Osteocyte (in vitro differentiated cells): ENCODE results near the gene HS1BP3. TPM values are rescaled to one million over a fixed set of nuclear protein-coding genes. Genes with fewer than 3 reads are reported as not detected.
A peak's percentile ranks its signal among the peaks of the same experiment; 100 is the strongest.

Experiments used
- DNase-seq: peaks from one replicate; pipeline ENCODE4 v3.0.0; 2021; ENCODE audit warnings: mixed read lengths; ENCODE audit not compliant: unreplicated experiment; ENCODE audit errors: extremely low spot score
- H3K27ac Mint-ChIP-seq: one replicate; pipeline ENCODE4 v1.8.0; 2021; ENCODE audit warnings: mild to moderate bottlenecking, mixed read lengths; ENCODE audit not compliant: unreplicated experiment
- H3K27me3 Mint-ChIP-seq: one replicate; pipeline ENCODE4 v1.8.0; 2021; ENCODE audit warnings: mixed read lengths; ENCODE audit not compliant: unreplicated experiment
- H3K36me3 Mint-ChIP-seq: one replicate; pipeline ENCODE4 v1.8.0; 2021; ENCODE audit warnings: mixed read lengths; ENCODE audit not compliant: unreplicated experiment
- H3K4me1 Mint-ChIP-seq: one replicate; pipeline ENCODE4 v1.8.0; 2021; ENCODE audit warnings: mixed read lengths; ENCODE audit not compliant: unreplicated experiment
- H3K4me3 Mint-ChIP-seq: one replicate; pipeline ENCODE4 v1.8.0; 2021; ENCODE audit warnings: mild to moderate bottlenecking, moderate library complexity, mixed read lengths; ENCODE audit not compliant: unreplicated experiment
- H3K9me3 Mint-ChIP-seq: one replicate; pipeline ENCODE4 v1.8.0; 2021; ENCODE audit warnings: mixed read lengths; ENCODE audit not compliant: unreplicated experiment
- CTCF ChIP-seq: fragments of 200-600 bp; sonication (generic); IDR thresholded peaks from 2 replicates; pipeline ENCODE4 v1.5.0; 2021; ENCODE audit warnings: antibody characterized with exemption, mild to moderate bottlenecking, moderate library complexity
- total RNA-seq: library from RNA; stranded (reverse); gene quantifications from 2 replicates; pipeline ENCODE4 v1.2.1, GENCODE V29; 2021

Gene HS1BP3
- total RNA-seq, 1 donor from 2014 or later = 40.5 TPM

DNA sequence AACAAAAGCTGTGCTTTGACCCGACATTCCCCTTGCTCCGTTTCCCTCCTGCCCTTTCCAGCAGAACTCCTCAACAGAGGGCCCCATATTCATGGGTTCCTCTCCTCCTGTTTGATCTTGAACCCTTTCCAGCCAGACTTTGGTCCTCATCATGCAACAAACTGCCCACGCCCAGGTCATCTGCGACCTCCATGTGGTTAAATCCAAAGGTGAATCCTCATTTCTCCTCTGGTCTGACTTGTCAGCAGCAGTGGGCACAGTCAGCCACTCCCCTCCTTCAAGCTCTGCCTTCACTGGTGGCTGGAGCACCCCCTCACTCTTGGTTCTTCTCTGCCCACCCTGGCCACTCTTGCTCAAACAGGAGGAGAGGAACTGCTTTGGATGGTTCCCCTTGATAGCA is 2.7 kb downstream of the HS1BP3 start:
- DNase-seq = no peak
- Mint-ChIP-seq H3K27me3 (no peaks in the 10 kb centered on the region), H3K9me3 (no peaks in the 10 kb centered on the region), H3K4me3 (peak overlapping the region; percentile 31), H3K27ac (no peak overlapping the region), H3K36me3 (peaks cover 11% of the 10 kb centered on the region), H3K4me1 (peaks cover 40% of the 10 kb centered on the region)
- TF ChIP-seq CTCF = no peak

DNA sequence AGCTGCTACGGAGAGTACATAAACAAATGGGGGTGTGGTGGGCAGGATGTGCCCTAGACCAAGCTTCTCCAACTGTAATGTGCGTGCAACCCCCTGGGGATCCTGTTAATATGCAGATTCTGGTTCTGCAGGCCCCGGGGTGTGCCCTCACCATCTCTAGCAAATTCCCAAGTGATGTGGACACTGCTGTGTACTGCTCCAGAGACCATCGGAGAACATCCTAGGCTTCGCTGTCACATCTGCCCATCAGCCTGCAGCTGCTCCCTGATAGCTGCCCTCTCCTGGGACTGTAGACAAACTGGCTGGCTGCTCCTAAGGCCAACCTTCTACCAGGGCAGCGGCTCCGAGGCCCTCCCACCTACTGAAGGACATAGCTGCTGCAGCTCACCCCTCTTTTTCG is 3.2 kb downstream of the HS1BP3 start:
- Mint-ChIP-seq H3K36me3 (peaks cover 13% of the 10 kb centered on the region), H3K27ac (no peak overlapping the region), H3K9me3 (no peaks in the 10 kb centered on the region), H3K27me3 (no peaks in the 10 kb centered on the region), H3K4me3 (peak overlapping the region; percentile 31), H3K4me1 (peaks cover 42% of the 10 kb centered on the region)
- TF ChIP-seq CTCF = no peak
- no peak for DNase-seq

DNA sequence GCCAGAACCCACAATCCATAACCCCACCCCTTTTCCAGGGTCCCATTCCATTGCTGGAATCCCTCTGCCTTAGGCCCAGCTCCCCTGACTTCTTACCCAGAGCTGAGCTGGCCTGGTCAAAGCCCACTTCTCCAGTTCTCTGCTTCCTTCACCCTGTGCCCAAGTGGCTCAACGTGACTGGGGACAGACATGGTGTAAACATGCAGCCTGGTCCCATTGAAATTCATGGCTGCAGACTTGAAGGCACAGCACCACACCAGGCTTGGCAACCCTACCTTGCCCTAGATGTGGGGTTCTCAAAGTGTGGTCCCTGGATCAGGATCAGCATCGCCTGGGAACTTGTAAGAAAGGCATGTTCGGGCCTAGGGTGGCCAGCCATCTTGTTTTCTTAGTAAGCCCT is 3.7 kb downstream of the HS1BP3 start:
- no peaks in the 10 kb centered on the region for H3K27me3 Mint-ChIP-seq
- no peak overlapping the region for H3K4me3 Mint-ChIP-seq
- H3K4me1 Mint-ChIP-seq = peaks cover 47% of the 10 kb centered on the region
- no peak for TF ChIP-seq CTCF
- H3K9me3 Mint-ChIP-seq = no peaks in the 10 kb centered on the region
- H3K27ac Mint-ChIP-seq = no peak overlapping the region
- DNase-seq = no peak
- H3K36me3 Mint-ChIP-seq = peaks cover 13% of the 10 kb centered on the region

DNA sequence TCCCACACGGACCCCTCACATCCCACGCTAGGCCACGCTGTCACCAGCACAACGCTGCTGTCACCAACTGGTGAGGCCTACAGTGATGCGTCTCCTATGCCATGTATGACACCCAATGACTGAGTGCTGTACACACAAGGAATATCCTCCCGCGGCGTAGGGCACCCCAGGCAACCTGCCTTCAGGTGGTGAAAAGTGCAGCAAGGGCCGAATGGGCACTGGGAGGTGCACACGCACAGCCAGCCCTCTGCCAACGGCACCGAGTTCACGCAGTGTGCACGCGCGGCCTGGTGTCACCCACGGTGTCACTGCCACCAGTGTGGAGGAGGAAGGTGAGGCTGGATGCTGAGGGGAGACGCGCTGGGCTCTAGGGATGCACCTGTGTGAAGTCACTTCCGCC is 4.5 kb downstream of the HS1BP3 start:
- no peak for DNase-seq
- H3K36me3 Mint-ChIP-seq = peaks cover 17% of the 10 kb centered on the region
- H3K27ac Mint-ChIP-seq = no peak overlapping the region
- no peak for TF ChIP-seq CTCF
- no peak overlapping the region for H3K4me3 Mint-ChIP-seq
- H3K4me1 Mint-ChIP-seq = peaks cover 47% of the 10 kb centered on the region
- H3K27me3 Mint-ChIP-seq = no peaks in the 10 kb centered on the region
- H3K9me3 Mint-ChIP-seq = no peaks in the 10 kb centered on the region

DNA sequence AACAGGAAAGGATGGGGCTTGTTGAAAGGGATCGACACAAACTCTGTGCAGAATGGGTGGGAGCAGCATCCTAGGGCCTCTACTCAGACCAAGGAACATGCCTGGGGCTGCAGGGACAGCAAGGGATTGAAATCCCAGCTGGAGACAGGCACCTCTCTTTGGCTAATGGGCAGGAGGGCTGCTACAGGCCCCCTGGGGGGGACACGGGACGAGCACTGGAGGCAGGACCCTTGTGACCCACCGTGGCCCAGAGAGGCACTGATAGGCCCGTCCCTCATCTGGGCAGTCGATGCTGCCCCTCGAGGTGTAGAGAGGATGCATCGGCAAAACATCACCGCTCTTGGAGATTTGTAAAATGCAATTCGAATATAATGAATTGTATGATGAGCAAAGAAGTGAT is 5.1 kb downstream of the HS1BP3 start:
- Mint-ChIP-seq H3K4me3 (no peak overlapping the region), H3K27me3 (no peaks in the 10 kb centered on the region), H3K27ac (no peak overlapping the region), H3K9me3 (no peaks in the 10 kb centered on the region), H3K4me1 (peaks cover 44% of the 10 kb centered on the region), H3K36me3 (peaks cover 22% of the 10 kb centered on the region)
- TF ChIP-seq CTCF = no peak
- no peak for DNase-seq
